G401 (cell line): ENCODE measurements around the gene CDH19. TPM values are rescaled to one million over a fixed set of nuclear protein-coding genes. Genes with fewer than 3 reads are reported as not detected.

Experiments
- DNase-seq: peaks from one replicate; pipeline ENCODE4 v3.0.0-alpha.2; 2015; ENCODE audit warnings: low spot score
- in situ Hi-C: cut with HindIII; loops from 2 replicates; pipeline ENCODE4 v1.10.0; 2016; ENCODE audit warnings: low sequenced_read_pairs, mixed read lengths
- total RNA-seq: library from RNA; depleted of rRNA; stranded (reverse); fragments of >200 nt; shearing (Covaris generic); gene quantifications from 2 replicates; pipeline ENCODE4 v1.2.3, GENCODE V29; 2014; rRNA removed

Gene CDH19
- total RNA-seq: not detected in 2 replicates

DNA sequence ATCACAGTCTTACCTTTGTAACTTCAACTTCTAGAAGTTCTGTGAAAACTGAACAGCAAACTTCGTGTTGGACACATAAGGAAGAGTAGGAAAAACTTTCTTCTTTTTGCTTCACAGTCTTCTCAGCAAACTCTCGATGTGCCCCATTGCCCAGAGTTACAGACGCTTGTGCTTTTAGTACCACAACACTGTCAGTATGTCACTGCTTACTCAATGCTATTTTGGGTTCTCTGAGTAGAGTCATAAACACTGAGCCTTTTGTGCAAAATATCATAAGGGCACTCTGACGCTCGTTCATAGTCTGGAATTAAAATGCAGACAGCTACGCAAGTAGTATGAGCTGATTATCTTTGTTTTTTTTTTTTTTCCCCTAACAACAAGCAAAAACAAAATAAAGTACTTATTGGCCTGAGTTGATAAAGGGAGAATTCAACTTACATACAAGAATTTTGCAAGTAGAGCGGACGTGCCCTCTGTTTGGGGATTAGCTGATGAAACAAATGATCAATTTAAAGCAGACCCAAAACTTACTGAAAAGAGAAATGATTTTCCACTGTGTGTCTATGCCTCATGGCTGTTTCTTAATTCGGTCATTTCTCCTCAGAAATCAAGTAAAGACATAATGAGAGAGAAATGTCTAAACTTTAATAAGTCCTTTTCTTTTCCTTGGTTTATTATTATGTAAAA is at the start of gene CDH19:
CDH19 (minus strand) TSS at position 150 of the 687 bp plus-strand sequence. CDS start 31,886 bp downstream, outside the sequence.
- in situ Hi-C loops: no loop called here
- no peak for DNase-seq

GRCh38 chr18:66647671-66648070 is 43.8 kb upstream of the CDH19 start:
- DNase-seq: no peak
- in situ Hi-C loops: no loop called here

DNA sequence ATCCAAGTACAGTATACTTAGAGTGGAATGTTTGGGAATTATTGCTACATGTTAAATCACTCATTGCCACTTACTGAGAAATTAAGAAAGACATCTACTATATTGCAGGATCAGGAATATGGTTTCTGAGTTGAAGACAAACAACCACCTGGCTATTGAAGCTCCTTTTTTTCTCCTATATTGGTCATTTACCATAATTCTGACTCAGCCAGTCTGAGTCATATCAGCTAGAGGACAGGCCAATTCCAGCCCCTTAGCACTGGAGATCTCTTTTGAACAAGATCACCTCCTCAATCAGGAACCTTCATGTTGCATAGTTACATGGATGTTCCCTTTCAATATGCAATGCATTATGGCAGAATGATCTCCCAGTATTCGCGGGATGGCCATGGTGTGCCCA is 42.7 kb upstream of the CDH19 start:
- DNase-seq: no peak
- in situ Hi-C loops: no loop called here

GRCh38 chr18:66645983-66646382 is 42.1 kb upstream of the CDH19 start:
- in situ Hi-C loops: no loop called here
- DNase-seq: no peak

DNA sequence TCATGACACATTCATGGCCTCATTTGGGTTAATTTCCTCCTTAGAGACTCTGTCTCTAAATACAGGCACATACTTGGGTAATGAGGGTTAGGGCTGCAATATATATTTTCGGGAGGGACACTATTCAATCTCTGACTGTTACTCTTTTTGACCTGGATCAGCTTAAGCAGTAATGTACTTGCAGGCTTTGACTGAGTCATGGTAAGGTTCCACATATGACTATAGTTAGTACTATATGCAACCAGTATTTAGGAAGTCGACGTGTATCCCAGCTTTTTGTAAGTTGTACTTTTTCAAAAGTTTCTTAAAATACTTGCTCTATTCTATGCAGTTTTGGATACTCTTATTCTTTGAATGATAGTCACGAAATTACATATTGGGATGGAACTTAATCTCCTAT is 37.2 kb upstream of the CDH19 start:
- in situ Hi-C loops: no loop called here
- DNase-seq: no peak

DNA sequence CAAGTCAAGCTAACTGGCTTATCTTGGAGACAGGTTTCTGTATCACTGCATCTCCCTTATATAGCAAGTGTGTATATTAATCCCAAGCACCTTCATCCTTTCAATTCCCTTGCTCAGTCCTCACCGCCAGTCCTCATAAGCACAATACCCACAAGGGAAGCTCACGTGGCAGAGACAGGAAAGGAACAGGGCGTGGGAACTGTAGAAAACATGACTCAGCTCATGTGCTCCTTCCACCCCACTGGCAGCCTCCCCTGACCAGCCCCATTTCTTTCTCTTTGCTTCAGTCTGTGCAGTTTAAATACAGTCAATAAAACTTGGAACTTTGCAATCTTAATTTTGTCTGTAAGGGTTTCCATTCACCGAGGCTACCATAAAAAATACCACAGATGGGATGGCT is 36.5 kb upstream of the CDH19 start:
- no peak for DNase-seq
- in situ Hi-C loops: no loop called here

- in situ Hi-C loops: no loop called here
- DNase-seq: no peak
Observed at GRCh38 chr18:66638856-66639629, 35.2 kb upstream of the CDH19 start.

DNA sequence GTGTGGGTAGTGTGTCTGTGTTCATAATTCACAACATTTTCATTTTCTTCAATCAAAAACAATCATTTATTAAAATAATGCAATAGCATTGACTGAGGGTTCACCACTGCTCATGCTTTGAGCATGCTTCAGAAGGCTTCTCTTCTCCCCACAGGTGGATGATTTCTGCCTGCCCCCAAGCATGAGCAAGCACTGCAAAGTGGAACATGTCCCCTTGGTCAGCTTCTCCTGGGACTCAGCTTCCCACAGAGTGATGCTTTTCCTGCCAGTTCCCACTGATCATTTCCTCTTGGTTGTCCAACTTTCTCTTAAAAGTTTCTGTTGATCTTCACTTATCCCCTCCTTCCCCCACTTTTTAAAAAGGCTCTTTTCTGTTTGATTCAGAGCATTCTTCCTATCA is 31.5 kb upstream of the CDH19 start:
- DNase-seq: no peak
- in situ Hi-C loops: no loop called here

- in situ Hi-C loops: no loop called here
- no peak for DNase-seq
Observed at GRCh38 chr18:66632756-66633155, 28.9 kb upstream of the CDH19 start.

GRCh38 chr18:66630831-66631230 is 26.9 kb upstream of the CDH19 start:
- no peak for DNase-seq
- in situ Hi-C loops: no loop called here

- in situ Hi-C loops: no loop called here
- DNase-seq: no peak
Observed at GRCh38 chr18:66623821-66624220, 19.9 kb upstream of the CDH19 start.

DNA sequence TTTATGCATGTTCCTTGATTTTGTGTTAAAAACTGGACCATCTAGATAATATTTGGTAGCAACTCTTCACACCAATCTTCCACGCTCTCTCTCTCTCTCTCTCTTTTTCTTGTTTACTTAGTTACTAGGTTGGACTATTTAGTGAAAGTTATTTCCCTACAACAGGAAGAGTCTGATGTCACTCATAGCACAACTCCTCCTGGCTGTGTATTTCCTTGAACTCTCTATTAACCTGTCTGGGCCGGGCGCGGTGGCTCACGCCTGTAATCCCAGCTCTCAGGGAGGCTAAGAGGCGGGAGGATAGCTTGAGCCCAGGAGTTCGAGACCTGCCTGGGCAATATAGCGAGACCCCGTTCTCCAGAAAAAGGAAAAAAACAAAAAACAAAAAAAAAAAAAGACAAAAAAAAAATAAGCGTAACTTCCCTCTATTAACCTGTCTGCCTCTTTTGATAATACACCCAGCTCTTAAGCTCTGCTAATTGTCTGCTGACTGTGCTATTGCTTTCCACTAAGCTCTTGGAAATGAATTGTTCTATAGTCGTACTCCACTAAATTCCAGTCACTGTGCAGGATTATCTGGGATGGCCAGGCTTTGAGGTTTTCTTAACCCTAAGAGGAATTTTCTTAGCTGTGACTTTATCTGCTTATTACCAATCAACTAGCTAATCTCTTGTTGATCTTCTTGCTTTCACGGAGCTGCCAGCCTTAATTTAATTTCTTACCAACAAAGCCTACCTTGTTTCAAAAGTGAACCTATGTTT is 18.1 kb upstream of the CDH19 start:
- in situ Hi-C loops: no loop called here

GRCh38 chr18:66616523-66616983 is 12.7 kb upstream of the CDH19 start:
- in situ Hi-C loops: no loop called here
- no peak for DNase-seq

More for the DNA sequence above, 18.1 kb upstream of the CDH19 start:
- no peak for DNase-seq

DNA sequence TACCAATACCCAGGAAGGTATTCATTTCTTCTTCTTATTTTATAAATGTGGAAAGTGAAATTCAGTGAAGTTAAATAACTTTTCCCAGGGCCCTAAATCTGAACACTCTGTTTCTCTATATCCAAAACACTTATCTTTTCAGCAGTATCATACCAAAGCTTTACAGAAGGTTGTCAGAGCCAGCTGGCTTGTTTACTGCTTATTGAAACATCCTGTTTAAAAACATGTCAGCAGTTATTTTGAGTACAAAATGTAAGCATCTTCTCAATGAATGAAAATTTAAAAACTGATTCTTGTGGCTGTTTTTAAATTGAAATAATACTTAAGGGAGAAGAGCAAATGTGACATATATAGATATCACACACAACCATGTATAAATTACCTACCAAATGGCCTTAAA is 11.3 kb upstream of the CDH19 start:
- DNase-seq: no peak
- in situ Hi-C loops: no loop called here

DNA sequence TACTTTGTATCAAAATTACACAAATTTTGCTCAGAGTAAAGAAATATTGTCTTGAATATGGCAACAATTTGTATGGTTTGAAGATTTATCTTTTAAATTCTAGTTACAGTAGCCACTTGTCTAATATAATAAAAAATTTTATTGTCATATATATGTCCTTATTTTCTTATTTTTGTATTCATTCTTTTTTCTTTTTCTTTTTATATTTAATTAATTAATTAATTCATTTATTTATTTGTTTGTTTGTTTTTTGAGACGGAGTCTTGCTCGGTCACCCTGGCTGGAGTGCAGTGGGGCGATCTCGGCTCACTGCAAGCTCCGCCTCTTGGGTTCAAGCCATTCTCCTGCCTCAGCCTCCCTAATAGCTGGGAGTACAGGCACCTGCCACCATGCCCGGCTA is 3.7 kb upstream of the CDH19 start:
- in situ Hi-C loops: no loop called here
- no peak for DNase-seq

DNA sequence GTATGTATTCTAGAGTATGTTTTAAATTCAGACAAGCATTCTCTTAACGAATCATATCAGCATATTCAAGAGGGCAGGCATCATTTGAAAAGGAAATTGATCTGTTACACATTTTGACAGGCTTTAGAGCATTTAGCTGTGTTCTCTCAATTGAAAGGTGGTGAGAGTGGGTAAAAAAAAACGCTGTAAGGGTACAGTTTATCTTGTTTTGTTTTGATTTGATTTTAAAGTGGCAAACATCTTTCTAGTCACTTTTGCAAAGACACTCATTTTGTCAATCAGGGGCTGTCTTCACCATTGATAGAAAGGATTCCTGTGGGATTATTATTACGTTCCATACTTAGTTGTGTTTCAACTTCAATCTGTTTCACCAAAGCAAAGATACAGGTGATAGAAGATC is 2.2 kb downstream of the CDH19 start:
- in situ Hi-C loops: no loop called here
- DNase-seq: no peak

GRCh38 chr18:66599190-66599589 is 4.7 kb downstream of the CDH19 start:
- in situ Hi-C loops: no loop called here
- no peak for DNase-seq

DNA sequence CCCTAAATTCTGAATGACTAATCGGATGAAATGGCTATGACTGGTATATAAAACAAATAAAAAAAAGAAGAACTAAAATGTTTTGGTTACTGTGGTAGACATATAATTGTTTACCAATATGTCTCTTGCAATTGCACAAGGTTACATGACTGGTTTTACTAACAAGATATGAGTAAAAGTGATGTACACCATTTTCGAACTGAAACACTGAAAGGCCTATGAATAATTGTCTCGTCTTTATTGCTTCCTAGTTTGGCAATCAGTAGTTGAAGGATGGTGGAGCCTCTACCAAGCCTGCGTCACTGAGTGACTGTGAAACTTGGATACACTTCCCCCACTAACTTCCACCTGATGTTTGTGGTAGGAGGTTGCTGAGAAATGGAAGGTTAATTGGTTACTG is 16.5 kb downstream of the CDH19 start:
- DNase-seq: no peak
- in situ Hi-C loops: no loop called here

- in situ Hi-C loops: no loop called here
- DNase-seq: no peak
Observed at GRCh38 chr18:66582211-66582610, 21.7 kb downstream of the CDH19 start.

GRCh38 chr18:66575263-66575662 is 28.6 kb downstream of the CDH19 start:
- no peak for DNase-seq
- in situ Hi-C loops: no loop called here
